ENCODE results near the gene EIF5AL1.
"Not testable (repeated sequence)": the region's sequence is repeated elsewhere in the genome, so short reads cannot be mapped to it uniquely, and the experiment has no call there.

EIF5AL1 gene

GRCh38 chr10:79542626-79543025, 30.3 kb downstream of the EIF5AL1 start:
- Histone ChIP-seq H3K27me3 (ENCODE audit: low read depth) (no peaks in the 10 kb centered on the region), H3K4me1 (no peaks in the 10 kb centered on the region), H3K36me3 (replicated peaks) (no peaks in the 10 kb centered on the region), H3K4me3 (no peak overlapping the region), H3K9me3 (no peaks in the 10 kb centered on the region)
- DNase-seq (ENCODE audit: low spot score in 2 of 2), result no peak
- in situ Hi-C loops (cut with MboI; ENCODE audit: low sequenced_read_pairs), result no loop called here

GRCh38 chr10:79544408-79544807, 32.1 kb downstream of the EIF5AL1 start:
- in situ Hi-C loops (cut with MboI; ENCODE audit: low sequenced_read_pairs); DNase-seq (ENCODE audit: low spot score in 2 of 2); H3K4me3 ChIP-seq; H3K9me3 ChIP-seq; H3K27me3 ChIP-seq (ENCODE audit: low read depth); H3K36me3 ChIP-seq (replicated peaks); H3K4me1 ChIP-seq: not testable (repeated sequence)

- H3K4me3 ChIP-seq; DNase-seq (ENCODE audit: low spot score in 2 of 2); H3K4me1 ChIP-seq; H3K9me3 ChIP-seq; H3K36me3 ChIP-seq (replicated peaks); in situ Hi-C loops (cut with MboI; ENCODE audit: low sequenced_read_pairs); H3K27me3 ChIP-seq (ENCODE audit: low read depth): not testable (repeated sequence)
Observed at GRCh38 chr10:79544926-79545659, 32.8 kb downstream of the EIF5AL1 start.

- in situ Hi-C loops (cut with MboI; ENCODE audit: low sequenced_read_pairs); H3K9me3 ChIP-seq; H3K4me3 ChIP-seq; DNase-seq (ENCODE audit: low spot score in 2 of 2); H3K4me1 ChIP-seq; H3K27me3 ChIP-seq (ENCODE audit: low read depth); H3K36me3 ChIP-seq (replicated peaks): not testable (repeated sequence)
Observed at GRCh38 chr10:79547128-79547527, 34.8 kb downstream of the EIF5AL1 start.

- H3K36me3 ChIP-seq (replicated peaks), result no peaks in the 10 kb centered on the region
- no peaks in the 10 kb centered on the region for H3K9me3 ChIP-seq
- DNase-seq (ENCODE audit: low spot score in 2 of 2), result no peak
- in situ Hi-C loops (cut with MboI; ENCODE audit: low sequenced_read_pairs), result no loop called here
- peaks cover 3% of the 10 kb centered on the region; the same call in 1 of the 2 replicates for H3K27me3 ChIP-seq (ENCODE audit: low read depth)
- no peaks in the 10 kb centered on the region for H3K4me1 ChIP-seq
- no peak overlapping the region for H3K4me3 ChIP-seq
Observed at GRCh38 chr10:79547973-79548372, 35.6 kb downstream of the EIF5AL1 start.

- Histone ChIP-seq H3K27me3 (ENCODE audit: low read depth) (peaks cover 3% of the 10 kb centered on the region; the same call in 1 of the 2 replicates), H3K36me3 (replicated peaks) (no peaks in the 10 kb centered on the region), H3K9me3 (no peaks in the 10 kb centered on the region), H3K4me3 (no peak overlapping the region), H3K4me1 (no peaks in the 10 kb centered on the region)
- DNase-seq (ENCODE audit: low spot score in 2 of 2), result no peak
- in situ Hi-C loops (cut with MboI; ENCODE audit: low sequenced_read_pairs), result no loop called here
Observed at GRCh38 chr10:79552143-79552542, 39.8 kb downstream of the EIF5AL1 start.

GRCh38 chr10:79555354-79556309, 43.3 kb downstream of the EIF5AL1 start:
- Histone ChIP-seq H3K9me3 (no peaks in the 10 kb centered on the region), H3K36me3 (replicated peaks) (no peaks in the 10 kb centered on the region), H3K4me1 (no peaks in the 10 kb centered on the region), H3K4me3 (no peak overlapping the region), H3K27me3 (ENCODE audit: low read depth) (peaks cover 3% of the 10 kb centered on the region; the same call in 1 of the 2 replicates)
- DNase-seq (ENCODE audit: low spot score in 2 of 2), result no peak
- in situ Hi-C loops (cut with MboI; ENCODE audit: low sequenced_read_pairs), result no loop called here

GRCh38 chr10:79556961-79557360, 44.6 kb downstream of the EIF5AL1 start:
- H3K4me3 ChIP-seq; H3K9me3 ChIP-seq; H3K4me1 ChIP-seq; in situ Hi-C loops (cut with MboI; ENCODE audit: low sequenced_read_pairs); H3K27me3 ChIP-seq (ENCODE audit: low read depth); H3K36me3 ChIP-seq (replicated peaks); DNase-seq (ENCODE audit: low spot score in 2 of 2): not testable (repeated sequence)

- no peaks in the 10 kb centered on the region for H3K4me1 ChIP-seq
- no peaks in the 10 kb centered on the region for H3K36me3 ChIP-seq (replicated peaks)
- no peaks in the 10 kb centered on the region for H3K9me3 ChIP-seq
- in situ Hi-C loops (cut with MboI; ENCODE audit: low sequenced_read_pairs), result loop anchor here (5.0 kb wide), 1 partner anchor 368 kb away; no protein-coding TSS in a partner anchor
- H3K27me3 ChIP-seq (ENCODE audit: low read depth), result no peaks in the 10 kb centered on the region
- H3K4me3 ChIP-seq, result no peak overlapping the region
- DNase-seq (ENCODE audit: low spot score in 2 of 2), result no peak
Observed at GRCh38 chr10:79559726-79560125, 47.4 kb downstream of the EIF5AL1 start.

- H3K9me3 ChIP-seq, result no peaks in the 10 kb centered on the region
- in situ Hi-C loops (cut with MboI; ENCODE audit: low sequenced_read_pairs), result loop anchor here (5.0 kb wide), 1 partner anchor 367 kb away; no protein-coding TSS in a partner anchor
- H3K4me1 ChIP-seq, result no peaks in the 10 kb centered on the region; the same call in 1 of the 2 replicates
- DNase-seq (ENCODE audit: low spot score in 2 of 2), result no peak
- H3K27me3 ChIP-seq (ENCODE audit: low read depth), result no peaks in the 10 kb centered on the region
- no peak within 1 kb of the TSS for H3K4me3 ChIP-seq
- H3K36me3 ChIP-seq (replicated peaks), result no peaks in the 10 kb centered on the region
Observed at GRCh38 chr10:79560160-79560709, 47.9 kb downstream of the EIF5AL1 start, which contains the start of gene SFTPA2. TSS of gene SFTPA2 (minus strand) at chr10:79560407. CDS start at chr10:79559483, 924 bp downstream.

GRCh38 chr10:79561257-79561656, 48.9 kb downstream of the EIF5AL1 start:
- Histone ChIP-seq H3K27me3 (ENCODE audit: low read depth) (no peaks in the 10 kb centered on the region), H3K4me1 (no peaks in the 10 kb centered on the region; the same call in 1 of the 2 replicates), H3K9me3 (no peaks in the 10 kb centered on the region), H3K36me3 (replicated peaks) (no peaks in the 10 kb centered on the region), H3K4me3 (no peak overlapping the region)
- DNase-seq (ENCODE audit: low spot score in 2 of 2), result no peak
- in situ Hi-C loops (cut with MboI; ENCODE audit: low sequenced_read_pairs), result loop anchor here (5.0 kb wide), 1 partner anchor 366 kb away; no protein-coding TSS in a partner anchor

GRCh38 chr10:79562135-79562756, 49.9 kb downstream of the EIF5AL1 start:
- H3K4me1 ChIP-seq, result no peaks in the 10 kb centered on the region; the same call in 1 of the 2 replicates
- H3K4me3 ChIP-seq, result no peak overlapping the region

GRCh38 chr10:79563426-79563825, 51.1 kb downstream of the EIF5AL1 start:
- DNase-seq (ENCODE audit: low spot score in 2 of 2), result no peak
- in situ Hi-C loops (cut with MboI; ENCODE audit: low sequenced_read_pairs), result loop anchor here (5.0 kb wide), 1 partner anchor 364 kb away; no protein-coding TSS in a partner anchor
- 0 out of 2 replicates have a peak, but pooled peaks cover 2% of the 10 kb centered on the region for H3K27me3 ChIP-seq (ENCODE audit: low read depth)

More at GRCh38 chr10:79562135-79562756, 49.9 kb downstream of the EIF5AL1 start:
- Histone ChIP-seq H3K27me3 (ENCODE audit: low read depth) (no peaks in the 10 kb centered on the region), H3K36me3 (replicated peaks) (no peaks in the 10 kb centered on the region), H3K9me3 (no peaks in the 10 kb centered on the region)
- in situ Hi-C loops (cut with MboI; ENCODE audit: low sequenced_read_pairs), result loop anchor here (5.0 kb wide), 1 partner anchor 365 kb away; no protein-coding TSS in a partner anchor
- peak; percentile 62 to 85 for DNase-seq (ENCODE audit: low spot score in 2 of 2)

More at GRCh38 chr10:79563426-79563825, 51.1 kb downstream of the EIF5AL1 start:
- no peaks in the 10 kb centered on the region; the same call in 1 of the 2 replicates for H3K4me1 ChIP-seq
- H3K36me3 ChIP-seq (replicated peaks), result no peaks in the 10 kb centered on the region
- no peaks in the 10 kb centered on the region for H3K9me3 ChIP-seq
- no peak overlapping the region for H3K4me3 ChIP-seq
